Cerebellar nuclear complex (tissue), 1 donor: ENCODE measurements around the gene SMO.
A peak's percentile ranks its signal among the peaks of the same experiment; 100 is the strongest.
"Not testable (repeated sequence)": the region's sequence is repeated elsewhere in the genome, so short reads cannot be mapped to it uniquely, and the experiment has no call there.

Experiments
- DNase-seq, 2 experiments: peaks; one replicate each; lab custom pipeline; 2025; lab: John Stamatoyannopoulos, UW

The SMO gene

DNA sequence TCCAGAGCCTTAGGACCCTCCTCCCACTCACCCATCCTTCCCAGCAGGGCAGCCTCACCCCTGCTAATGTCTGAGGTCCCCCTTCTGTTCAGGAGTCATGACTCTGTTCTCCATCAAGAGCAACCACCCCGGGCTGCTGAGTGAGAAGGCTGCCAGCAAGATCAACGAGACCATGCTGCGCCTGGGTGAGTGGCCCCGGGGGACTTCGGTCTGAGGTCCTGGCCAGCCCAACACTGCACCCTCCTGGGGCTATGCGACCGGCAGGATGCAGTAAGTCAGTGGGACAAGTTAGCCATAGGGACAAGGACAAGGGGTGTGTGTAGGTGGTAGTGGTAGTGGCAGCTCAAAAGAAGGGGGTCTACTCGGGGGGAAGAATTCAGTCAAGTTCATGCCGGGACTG lies 20.2 kb downstream of the SMO start:
- no peak for DNase-seq

DNA sequence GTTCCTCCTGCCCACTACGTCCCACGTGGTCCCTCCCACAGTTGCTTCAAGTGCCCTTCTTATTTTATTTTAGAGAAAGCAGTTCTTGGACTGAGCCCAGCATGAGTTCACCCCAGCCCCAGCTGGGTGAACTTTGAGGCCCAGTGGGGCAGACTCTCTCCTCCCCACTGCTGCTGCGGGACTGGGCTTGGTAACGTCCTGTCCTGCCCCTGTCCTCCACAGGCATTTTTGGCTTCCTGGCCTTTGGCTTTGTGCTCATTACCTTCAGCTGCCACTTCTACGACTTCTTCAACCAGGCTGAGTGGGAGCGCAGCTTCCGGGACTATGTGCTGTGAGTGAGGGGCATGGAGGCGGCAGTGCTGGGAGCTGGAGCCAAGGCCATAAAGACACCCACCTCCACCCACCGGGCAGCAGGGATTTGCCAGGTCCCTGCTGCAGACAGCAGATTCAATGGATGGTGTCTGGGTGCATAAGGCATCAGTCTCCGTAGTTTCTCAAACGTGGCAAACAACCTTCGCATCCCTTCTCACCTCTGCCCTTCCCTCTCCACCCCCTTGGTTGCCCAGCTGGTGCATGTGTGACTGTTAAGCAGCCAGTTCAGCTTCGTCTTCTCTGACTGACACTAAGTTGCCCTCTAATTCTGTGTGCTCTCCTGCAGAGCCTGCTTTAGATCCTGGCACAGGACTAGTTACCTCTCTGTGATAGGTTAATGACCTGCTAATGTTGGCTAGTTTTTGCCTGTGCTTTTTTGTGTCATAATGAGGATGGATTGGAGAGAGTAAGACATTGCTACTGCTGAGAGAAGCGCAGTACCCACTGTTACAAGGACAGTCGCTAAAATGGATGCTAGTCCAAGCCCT lies 20.9 kb downstream of the SMO start:
- DNase-seq, result no peak

DNA sequence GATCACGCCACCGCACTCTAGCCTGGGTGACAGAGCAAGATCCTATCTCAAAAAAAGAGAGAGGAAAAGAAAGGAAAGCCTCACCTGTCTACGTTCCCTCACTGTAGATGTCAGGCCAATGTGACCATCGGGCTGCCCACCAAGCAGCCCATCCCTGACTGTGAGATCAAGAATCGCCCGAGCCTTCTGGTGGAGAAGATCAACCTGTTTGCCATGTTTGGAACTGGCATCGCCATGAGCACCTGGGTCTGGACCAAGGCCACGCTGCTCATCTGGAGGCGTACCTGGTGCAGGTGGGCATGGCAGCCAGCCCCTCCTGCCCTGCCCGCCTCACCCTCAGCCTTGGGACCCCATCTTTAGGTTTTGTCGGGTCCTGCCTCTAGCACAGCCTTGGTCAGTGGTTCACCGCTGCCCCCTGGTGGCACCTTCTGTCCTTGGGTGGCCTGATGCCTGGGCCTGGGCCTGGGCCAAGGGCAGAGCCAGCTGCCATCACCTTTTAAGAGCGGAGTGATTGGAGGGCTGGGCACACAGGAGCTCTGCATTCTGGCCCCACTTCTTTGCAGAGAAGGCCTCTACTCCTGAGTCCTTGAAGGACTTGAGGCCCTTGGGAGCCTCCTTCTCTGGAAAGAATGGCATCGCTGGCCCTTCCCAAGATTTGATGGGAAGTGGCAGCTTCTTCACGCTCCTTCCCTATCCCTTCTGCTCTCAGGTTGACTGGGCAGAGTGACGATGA lies 22.0 kb downstream of the SMO start:
- peak in 1 of 2 experiments; percentile 62 for DNase-seq

DNA sequence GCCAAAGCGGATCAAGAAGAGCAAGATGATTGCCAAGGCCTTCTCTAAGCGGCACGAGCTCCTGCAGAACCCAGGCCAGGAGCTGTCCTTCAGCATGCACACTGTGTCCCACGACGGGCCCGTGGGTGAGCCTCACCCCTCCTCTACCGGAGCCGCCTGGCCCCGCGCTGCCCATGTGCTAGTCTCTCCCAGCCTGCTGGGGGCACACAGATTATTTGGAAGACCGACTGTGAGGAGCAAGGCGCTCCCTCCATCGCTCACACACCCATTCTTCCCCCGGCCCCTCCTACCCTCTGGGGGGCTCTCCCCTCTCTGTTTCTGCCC lies 22.5 kb downstream of the SMO start:
- no peak for DNase-seq

GRCh38 chr7:129212126-129212525 lies 23.7 kb downstream of the SMO start:
- no peak for DNase-seq

DNA sequence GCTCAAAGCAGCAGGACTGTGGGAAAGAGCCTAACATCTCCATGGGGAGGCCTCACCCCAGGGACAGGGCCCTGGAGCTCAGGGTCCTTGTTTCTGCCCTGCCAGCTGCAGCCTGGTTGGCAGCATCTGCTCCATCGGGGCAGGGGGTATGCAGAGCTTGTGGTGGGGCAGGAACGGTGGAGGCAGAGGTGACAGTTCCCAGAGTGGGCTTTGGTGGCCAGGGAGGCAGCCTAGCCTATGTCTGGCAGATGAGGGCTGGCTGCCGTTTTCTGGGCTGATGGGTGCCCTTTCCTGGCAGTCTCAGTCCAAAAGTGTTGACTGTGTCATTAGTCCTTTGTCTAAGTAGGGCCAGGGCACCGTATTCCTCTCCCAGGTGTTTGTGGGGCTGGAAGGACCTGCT lies 24.2 kb downstream of the SMO start:
- DNase-seq, result no peak

GRCh38 chr7:129213828-129214227 lies 25.4 kb downstream of the SMO start:
- DNase-seq, result no peak

- DNase-seq, result not testable (repeated sequence)
Observed at GRCh38 chr7:129215691-129216090, 27.3 kb downstream of the SMO start.

- not testable (repeated sequence) for DNase-seq
Observed at GRCh38 chr7:129216101-129216715, 27.8 kb downstream of the SMO start.

GRCh38 chr7:129216821-129217416 lies 28.5 kb downstream of the SMO start:
- not testable (repeated sequence) for DNase-seq

- DNase-seq, result peak in 1 of 2 experiments; percentile 27
Observed at GRCh38 chr7:129218514-129219062, 30.2 kb downstream of the SMO start.

GRCh38 chr7:129219166-129219565 lies 30.7 kb downstream of the SMO start:
- DNase-seq, result not testable (repeated sequence)

DNA sequence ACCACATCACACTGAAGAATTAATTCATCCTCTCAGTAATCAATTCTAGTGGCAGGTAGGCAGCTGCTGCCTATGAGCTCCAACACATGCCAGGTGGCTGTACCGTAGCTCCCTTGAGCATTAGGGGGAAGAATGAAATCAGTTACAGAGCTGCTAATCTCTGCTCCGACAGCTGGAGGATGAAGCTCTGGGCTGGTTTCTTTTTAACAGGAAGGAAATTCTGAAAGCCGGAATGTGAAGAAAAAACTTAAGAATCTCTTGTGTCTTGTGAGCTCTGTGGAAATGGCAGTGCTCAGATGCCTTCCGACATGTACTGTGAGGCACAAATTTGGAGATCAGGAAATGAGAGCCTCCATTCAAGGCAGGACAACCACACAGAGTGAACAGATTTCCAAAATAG lies 33.6 kb downstream of the SMO start:
- DNase-seq, result no peak

- peak; percentile 87 to 97 for DNase-seq
Observed at GRCh38 chr7:129224251-129225205, 36.1 kb downstream of the SMO start, which contains the start of gene AHCYL2. AHCYL2 (plus strand) TSS chr7:129225030.

GRCh38 chr7:129225206-129225930 lies 36.9 kb downstream of the SMO start:
- peak in 1 of 2 experiments; percentile 7 for DNase-seq

DNA sequence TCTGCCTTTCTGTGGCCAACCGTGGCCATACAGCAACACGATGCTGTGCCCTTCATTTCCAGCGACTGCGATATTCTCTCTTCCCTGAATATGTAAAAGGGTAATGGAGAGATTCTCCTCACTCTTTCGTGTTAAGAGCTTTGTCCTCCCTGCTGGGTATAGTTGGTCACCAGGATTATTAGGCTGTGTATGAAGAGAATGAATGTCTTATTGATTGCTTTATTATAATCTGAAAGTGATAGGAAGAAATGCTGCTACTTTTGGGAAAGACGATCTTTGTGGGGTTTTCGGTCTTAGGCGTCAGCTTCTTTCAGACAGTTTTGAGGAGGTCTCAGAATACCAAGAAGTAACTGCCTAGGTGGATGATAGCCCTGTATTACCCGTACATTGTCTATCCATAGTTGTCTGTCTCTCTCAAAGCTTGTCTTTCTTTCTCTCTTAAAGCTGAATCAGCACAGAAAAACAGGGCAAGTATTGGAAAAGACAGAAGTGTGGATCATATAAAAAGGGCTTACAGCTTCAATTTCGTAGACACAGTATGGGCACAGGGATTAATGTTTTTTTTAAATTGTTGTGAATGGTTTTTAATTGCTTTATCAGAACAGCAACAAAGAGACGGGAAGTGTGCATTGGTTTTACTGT lies 37.6 kb downstream of the SMO start:
- peak in 1 of 2 experiments; percentile 15 for DNase-seq

GRCh38 chr7:129227646-129228578 lies 39.5 kb downstream of the SMO start:
- DNase-seq, result no peak

- no peak for DNase-seq
Observed at GRCh38 chr7:129228633-129229032, 40.2 kb downstream of the SMO start.

DNA sequence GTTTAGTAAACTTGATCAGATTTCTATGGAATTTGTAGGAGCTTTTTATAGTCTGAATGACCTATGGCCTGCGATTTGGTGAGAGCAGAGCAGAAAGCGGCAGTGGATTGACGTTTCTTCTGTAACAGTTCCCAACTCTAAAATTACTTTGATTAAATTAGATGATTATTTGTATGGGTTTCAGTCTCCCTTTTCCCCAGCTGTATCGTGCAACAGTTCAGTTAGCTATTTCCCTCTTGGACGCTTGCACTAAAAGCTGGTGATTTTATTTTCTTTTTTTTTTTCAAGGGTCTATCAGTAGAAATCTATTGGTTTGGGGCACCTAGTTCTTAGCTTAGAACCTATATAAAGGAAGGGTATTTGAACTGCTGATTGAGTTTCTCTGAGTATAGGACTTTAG lies 43.2 kb downstream of the SMO start:
- DNase-seq, result no peak
